Heart left ventricle (tissue), 13 donors: ENCODE data around the gene DRAM2.

Experiments used
- CTCF ChIP-seq, 12 donors: fragments of 200-600 bp; sonication (generic) in 4 of 12; IDR thresholded peaks; one replicate each; pipeline versions ENCODE4 v1.5.0 to v1.8.0; 2018 to 2022; ENCODE audit warnings: antibody characterized with exemption in 12 of 12, mild to moderate bottlenecking in 5 of 12
- POLR2A ChIP-seq, 2 donors: fragments of 450-650 bp; IDR thresholded peaks; one replicate each; pipeline ENCODE4 v1.6.1; 2017; ENCODE audit warnings: antibody characterized with exemption in 2 of 2, mild to moderate bottlenecking in 2 of 2, moderate library complexity in 2 of 2
- donor health status: ischemic (EF 13 %, LVEDD 7.1; RV severe dilation, severe dysfunction).
- donor health status: DM: no; HTN: yes; CAD: no.
- donor health status: DM: no; HTN: no; CAD: no.
- donor health status: ischemic (EF 25% LVEDD 6.9; RV normal size, moderate dysfunction).
- donor health status: ischemic (EF 25% LVEDD 5.7; RV mildly dilated, moderate dysfunction).
- donor health status: ischemic (EF 35%, LVEDD 5.7; RV mildly dilated, moderate dysfunction).
- donor health status: nonischemic (EF 11% LVEDD 7.7; RV severe dilation, severe dysfunction).
- donor health status: DM: yes; HTN: yes; CAD: no.
- donor health status: PGD.
- donor health status: ischemic (EF 29% LVEDD 5.4; RV normal size, mild dysfunction).
- donor health status: nonischemic (EF 23%, LVEDD 6.1; RV moderate dilation, normal function).

- TF ChIP-seq CTCF (IDR thresholded peaks at IDR 0.05): no peak
- no peak for TF ChIP-seq POLR2A (IDR thresholded peaks at IDR 0.05)
Observed at GRCh38 chr1:111126354-111126753, 13.5 kb downstream of the DRAM2 start.
